Natural killer cell (primary cell): Measurements from ENCODE around the gene BRAT1. TPM values are rescaled to one million over a fixed set of nuclear protein-coding genes. Genes with fewer than 3 reads are reported as not detected.

Experiments used
- ATAC-seq, 3 donors: fragments of 150-1000 bp in 2 of 3; fragments of 200-7000 bp in 1 of 3; cut with Tn5 transposase; 1 replicate in 1 of 3; 2 replicates in 2 of 3; pipeline ENCODE4 v1.10.0; 2021; ENCODE audit warnings: mild to moderate bottlenecking in 2 of 3, moderate library complexity in 2 of 3
- DNase-seq, 2 donors: peaks; one replicate each; pipeline versions ENCODE4 v3.0.0 to v3.0.0-alpha.2; 2013 to 2021; ENCODE audit warnings: mixed read lengths in 1 of 2
- H3K27ac ChIP-seq: one replicate; pipeline ENCODE4 v1.5.1; 2013; ENCODE audit warnings: mild to moderate bottlenecking, low read length
- H3K27me3 ChIP-seq: one replicate; pipeline ENCODE4 v1.6.1; 2013; ENCODE audit warnings: low read length; ENCODE audit not compliant: control insufficient read depth, insufficient read depth
- H3K36me3 ChIP-seq: one replicate; pipeline ENCODE4 v1.6.1; 2013; ENCODE audit warnings: low read length; ENCODE audit not compliant: control insufficient read depth, insufficient read depth
- H3K4me1 ChIP-seq: one replicate; pipeline ENCODE4 v1.6.1; 2013; ENCODE audit warnings: low read length; ENCODE audit not compliant: control insufficient read depth, insufficient read depth
- H3K4me3 ChIP-seq: one replicate; pipeline ENCODE4 v1.5.1; 2013; ENCODE audit warnings: low read length
- H3K9me3 ChIP-seq: one replicate; pipeline ENCODE4 v1.6.1; 2013; ENCODE audit warnings: low read length; ENCODE audit not compliant: control insufficient read depth, insufficient read depth
- H3K27ac Mint-ChIP-seq, 2 donors: one replicate each; pipeline ENCODE4 v1.8.0; 2022; ENCODE audit warnings: mild to moderate bottlenecking in 2 of 2, mixed read lengths in 2 of 2, moderate library complexity in 1 of 2
- H3K27me3 Mint-ChIP-seq, 2 donors: one replicate each; pipeline ENCODE4 v1.8.0; 2022; ENCODE audit warnings: low read depth in 2 of 2, mixed read lengths in 2 of 2
- H3K36me3 Mint-ChIP-seq: one replicate; pipeline ENCODE4 v1.8.0; 2022; ENCODE audit warnings: mixed read lengths
- H3K4me1 Mint-ChIP-seq, 2 donors: one replicate each; pipeline ENCODE4 v1.8.0; 2022; ENCODE audit warnings: mixed read lengths in 2 of 2
- H3K4me3 Mint-ChIP-seq: one replicate; pipeline ENCODE4 v1.8.0; 2022; ENCODE audit warnings: mild to moderate bottlenecking, moderate library complexity, mixed read lengths
- H3K9me3 Mint-ChIP-seq, 2 donors: one replicate each; pipeline ENCODE4 v1.8.0; 2022; ENCODE audit warnings: mixed read lengths in 2 of 2
- CTCF ChIP-seq: fragments of 200-600 bp; IDR thresholded peaks from one replicate; pipeline ENCODE4 v1.8.0; 2022; ENCODE audit warnings: antibody characterized with exemption
- WGBS: methylation state at CpG from one replicate; pipeline ENCODE4 v1.1.7; 2013; ENCODE audit warnings: missing lambda C conversion rate; ENCODE audit not compliant: insufficient coverage; 5-methylcytosine and 5-hydroxymethylcytosine counted together
- intact Hi-C: fragments of 100-400 bp; cut with micrococcal nuclease; formaldehyde crosslinking; loops from one replicate; pipeline ENCODE4 v1.14.2; 2022
- total RNA-seq, 4 donors: library from RNA; stranded (reverse); fragments of 120-200 nt in 1 of 4; gene quantifications; one replicate each; pipeline versions ENCODE4 v1.2.3 to v1.2.4, GENCODE V29; 2013 to 2022

BRAT1 gene
- total RNA-seq, 3 donors from 2014 or later (not counting 1 experiment from before 2014, with no cell fraction given), result 24.9 to 26.7 (median 25.6) TPM

- Histone ChIP-seq H3K4me1 (peaks cover 5% of the 10 kb centered on the region), H3K27ac (no peak overlapping the region), H3K4me3 (no peak overlapping the region), H3K27me3 (peaks cover 7% of the 10 kb centered on the region), H3K9me3 (no peaks in the 10 kb centered on the region), H3K36me3 (no peaks in the 10 kb centered on the region)
- Mint-ChIP-seq H3K4me1 (peaks cover 0 to 5% of the 10 kb centered on the region in 2 donors), H3K36me3 (no peaks in the 10 kb centered on the region), H3K9me3 (no peaks in the 10 kb centered on the region), H3K27ac (no peak overlapping the region), H3K4me3 (no peak overlapping the region), H3K27me3 (peaks cover 0 to 5% of the 10 kb centered on the region in 2 donors)
- TF ChIP-seq CTCF, result no peak
- DNase-seq, result no peak
- intact Hi-C loops, result no loop called here
- no peak for ATAC-seq
- 31% methylated on average over 25 of the region's 25 CpGs for WGBS
Observed at GRCh38 chr7:2497500-2498336, 57.6 kb downstream of the BRAT1 start.

- Histone ChIP-seq H3K27ac (no peak overlapping the region), H3K36me3 (no peaks in the 10 kb centered on the region), H3K27me3 (peaks cover 7% of the 10 kb centered on the region), H3K4me3 (no peak overlapping the region), H3K4me1 (peaks cover 5% of the 10 kb centered on the region), H3K9me3 (no peaks in the 10 kb centered on the region)
- Mint-ChIP-seq H3K4me3 (no peak overlapping the region), H3K4me1 (peaks cover 0 to 5% of the 10 kb centered on the region in 2 donors), H3K27ac (no peak overlapping the region), H3K36me3 (no peaks in the 10 kb centered on the region), H3K27me3 (peaks cover 0 to 7% of the 10 kb centered on the region in 2 donors), H3K9me3 (peaks cover 0 to 3% of the 10 kb centered on the region in 2 donors)
- TF ChIP-seq CTCF, result no peak
- intact Hi-C loops, result no loop called here
- DNase-seq, result no peak
- WGBS, result 96% methylated on average over 3 of the region's 3 CpGs
- ATAC-seq, result no peak
Observed at GRCh38 chr7:2497065-2497464, 58.3 kb downstream of the BRAT1 start.

- peaks cover 5% of the 10 kb centered on the region for H3K4me1 ChIP-seq
- H3K36me3 ChIP-seq, result no peaks in the 10 kb centered on the region
- Mint-ChIP-seq H3K36me3 (no peaks in the 10 kb centered on the region), H3K27me3 (peaks cover 0 to 14% of the 10 kb centered on the region in 2 donors), H3K27ac (no peak overlapping the region), H3K4me1 (peaks cover 0 to 5% of the 10 kb centered on the region in 2 donors), H3K9me3 (peaks cover 0 to 10% of the 10 kb centered on the region in 2 donors), H3K4me3 (no peak overlapping the region)
- peaks cover 7% of the 10 kb centered on the region for H3K27me3 ChIP-seq
- WGBS, result 91% methylated on average over 9 of the region's 9 CpGs
- H3K4me3 ChIP-seq, result no peak overlapping the region
- no peak for DNase-seq
- no peak for TF ChIP-seq CTCF
- no peaks in the 10 kb centered on the region for H3K9me3 ChIP-seq
- no peak for ATAC-seq
- H3K27ac ChIP-seq, result no peak overlapping the region
- intact Hi-C loops, result no loop called here
Observed at GRCh38 chr7:2496375-2496774, 58.9 kb downstream of the BRAT1 start.
